Keratinocyte (primary cell): Measurements from ENCODE around the gene PDGFB. TPM values are rescaled to one million over a fixed set of nuclear protein-coding genes. Genes with fewer than 3 reads are reported as not detected.

ENCODE experiments used
- DNase-seq: peaks from one replicate; pipeline ENCODE4 v3.0.0-alpha.2; 2011; ENCODE audit warnings: low read depth, missing footprints, low spot score
- FAIRE-seq: peaks from 2 replicates; lab custom pipeline; 2011; peaks lifted over from hg19 to GRCh38; lab: Jason Lieb, UNC
- H2AFZ ChIP-seq: 2 replicates; pipeline ENCODE4 v1.6.0; 2012; ENCODE audit warnings: low read length, control low read depth, inconsistent platforms; ENCODE audit not compliant: control insufficient read depth
- H3K27ac ChIP-seq: 2 replicates; pipeline ENCODE4 v1.5.1; 2011; ENCODE audit warnings: low read length; ENCODE audit not compliant: control insufficient read depth, insufficient read depth
- H3K27me3 ChIP-seq: 3 replicates; pipeline ENCODE4 v1.6.0; 2011; ENCODE audit warnings: low read length; ENCODE audit not compliant: control insufficient read depth, insufficient read depth; ENCODE audit errors: extremely low read depth
- H3K36me3 ChIP-seq, 2 experiments: 2 replicates in 1 of 2; 3 replicates in 1 of 2; pipeline ENCODE4 v1.5.1; 2011; ENCODE audit warnings: low read length in 2 of 2, mild to moderate bottlenecking in 1 of 2; ENCODE audit not compliant: control insufficient read depth in 2 of 2, insufficient read depth in 2 of 2; ENCODE audit errors: extremely low read depth in 1 of 2
- H3K4me1 ChIP-seq: 3 replicates; pipeline ENCODE4 v1.5.1; 2011; ENCODE audit warnings: low read length; ENCODE audit not compliant: control insufficient read depth, insufficient read depth; ENCODE audit errors: extremely low read depth
- H3K4me2 ChIP-seq: 3 replicates; pipeline ENCODE4 v1.6.0; 2011; ENCODE audit warnings: low read depth, low read length; ENCODE audit not compliant: control insufficient read depth, insufficient read depth; ENCODE audit errors: extremely low read depth
- H3K4me3 ChIP-seq, 3 experiments: fragments of 200-600 bp in 1 of 3; sonication (generic) in 1 of 3; 2 replicates in 2 of 3; 3 replicates in 1 of 3; pipeline ENCODE4 v1.5.1; 2011 to 2016; ENCODE audit warnings: low read length in 3 of 3, mild to moderate bottlenecking in 3 of 3, control low read depth in 2 of 3, inconsistent platforms in 1 of 3, low read depth in 1 of 3, mixed read lengths in 1 of 3, mixed run types in 1 of 3, moderate library complexity in 1 of 3; ENCODE audit not compliant: control insufficient read depth in 2 of 3, insufficient read depth in 2 of 3; ENCODE audit errors: extremely low read depth in 1 of 3
- H3K79me2 ChIP-seq: 2 replicates; pipeline ENCODE4 v1.6.0; 2012; ENCODE audit warnings: low read length; ENCODE audit not compliant: control insufficient read depth, insufficient read depth
- H3K9ac ChIP-seq: 3 replicates; pipeline ENCODE4 v1.6.0; 2011; ENCODE audit warnings: low read length; ENCODE audit not compliant: control insufficient read depth, insufficient read depth; ENCODE audit errors: extremely low read depth
- H3K9me1 ChIP-seq: 3 replicates; pipeline ENCODE4 v1.6.0; 2011; ENCODE audit warnings: low read length; ENCODE audit not compliant: control insufficient read depth, insufficient read depth; ENCODE audit errors: extremely low read depth
- H3K9me3 ChIP-seq: 2 replicates; pipeline ENCODE4 v1.5.1; 2012; ENCODE audit warnings: low read depth, low read length; ENCODE audit not compliant: control insufficient read depth
- H4K20me1 ChIP-seq: 3 replicates; pipeline ENCODE4 v1.6.0; 2011; ENCODE audit warnings: low read length; ENCODE audit not compliant: control insufficient read depth, insufficient read depth; ENCODE audit errors: extremely low read depth
- EZH2 ChIP-seq: IDR thresholded peaks from one replicate; pipeline ENCODE4 v1.6.1; 2012; ENCODE audit warnings: inconsistent platforms, mild to moderate bottlenecking, low read length, moderate library complexity
- dilution Hi-C: fragments of 300-500 bp; cut with MboI; formaldehyde crosslinking; loops from one replicate; pipeline ENCODE4 v1.7.0; 2020; ENCODE audit warnings: low sequenced_read_pairs; ENCODE audit not compliant: extremely low pct_ligation_motif_present
- polyA plus RNA-seq, 5 experiments: library from polyadenylated mRNA; depleted of rRNA in 3 of 5; stranded (reverse) in 3 of 5; stranded (forward) in 1 of 5; unstranded in 1 of 5; fragments of >200 nt; gene quantifications; 1 replicate in 1 of 5; 2 replicates in 3 of 5; 3 replicates in 1 of 5; pipeline versions ENCODE4 v1.2.1 to v1.2.3, GENCODE V29; 2011 to 2012; ENCODE audit warnings: missing spikeins in 2 of 5, low read depth in 1 of 5, low replicate concordance in 1 of 5
- TF ChIP-seq, protein P1 (sequence below), 3 experiments: IDR thresholded peaks in 1 of 3; conservative IDR thresholded peaks in 1 of 3; optimal IDR thresholded peaks in 1 of 3; 2 replicates in 2 of 3; 3 replicates in 1 of 3; pipeline versions ENCODE3 to v1.5.1; 2011; ENCODE audit warnings: low read length in 3 of 3, mild to moderate bottlenecking in 3 of 3, moderate library complexity in 2 of 3, control low read depth in 1 of 3, inconsistent platforms in 1 of 3; ENCODE audit not compliant: insufficient read depth in 2 of 3; ENCODE audit errors: extremely low read depth in 1 of 3

PDGFB gene
- polyA plus RNA-seq, 1 donor (not counting 4 experiments of a cell fraction or from before 2014, with no cell fraction given), result 6.0 TPM

DNA sequence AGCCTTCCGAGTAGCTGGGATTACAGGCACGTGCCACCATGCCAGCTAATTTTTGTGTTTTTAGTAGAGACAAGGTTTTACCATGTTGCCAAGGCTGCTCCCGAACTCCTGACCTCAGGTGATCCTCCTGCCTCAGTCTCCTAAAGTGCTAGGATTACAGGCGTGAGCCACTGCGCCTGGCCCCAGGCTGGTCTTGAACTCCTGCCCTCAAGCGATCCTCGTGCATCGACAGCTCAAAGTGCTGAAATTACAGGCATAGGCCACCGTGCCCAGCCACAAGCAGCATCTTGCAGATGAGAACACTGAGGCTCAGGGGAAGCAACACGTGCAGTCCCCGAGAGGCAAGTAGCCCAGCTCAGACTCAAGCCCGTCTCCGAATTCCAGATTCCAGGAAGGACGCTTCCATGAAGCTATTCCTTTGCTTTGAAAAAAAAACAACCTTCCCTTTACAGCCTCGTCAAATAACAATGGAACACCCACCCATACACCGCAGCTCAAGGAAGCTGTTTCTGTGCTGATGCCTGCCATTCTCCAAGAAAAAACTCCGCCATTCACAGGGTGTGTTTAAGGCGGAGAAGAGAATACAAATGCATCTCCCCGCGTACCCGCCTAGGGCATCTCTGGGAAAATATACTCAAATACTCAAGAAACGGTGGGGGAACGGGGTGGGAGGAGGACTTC, 34.5 kb upstream of the PDGFB start:
- FAIRE-seq (no peak), DNase-seq (no peak)
- TF ChIP-seq EZH2, result no peak
- TF ChIP-seq, protein P1, sequence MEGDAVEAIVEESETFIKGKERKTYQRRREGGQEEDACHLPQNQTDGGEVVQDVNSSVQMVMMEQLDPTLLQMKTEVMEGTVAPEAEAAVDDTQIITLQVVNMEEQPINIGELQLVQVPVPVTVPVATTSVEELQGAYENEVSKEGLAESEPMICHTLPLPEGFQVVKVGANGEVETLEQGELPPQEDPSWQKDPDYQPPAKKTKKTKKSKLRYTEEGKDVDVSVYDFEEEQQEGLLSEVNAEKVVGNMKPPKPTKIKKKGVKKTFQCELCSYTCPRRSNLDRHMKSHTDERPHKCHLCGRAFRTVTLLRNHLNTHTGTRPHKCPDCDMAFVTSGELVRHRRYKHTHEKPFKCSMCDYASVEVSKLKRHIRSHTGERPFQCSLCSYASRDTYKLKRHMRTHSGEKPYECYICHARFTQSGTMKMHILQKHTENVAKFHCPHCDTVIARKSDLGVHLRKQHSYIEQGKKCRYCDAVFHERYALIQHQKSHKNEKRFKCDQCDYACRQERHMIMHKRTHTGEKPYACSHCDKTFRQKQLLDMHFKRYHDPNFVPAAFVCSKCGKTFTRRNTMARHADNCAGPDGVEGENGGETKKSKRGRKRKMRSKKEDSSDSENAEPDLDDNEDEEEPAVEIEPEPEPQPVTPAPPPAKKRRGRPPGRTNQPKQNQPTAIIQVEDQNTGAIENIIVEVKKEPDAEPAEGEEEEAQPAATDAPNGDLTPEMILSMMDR (optimal IDR thresholded peaks at IDR 0.05 in 1 of 3, IDR thresholded peaks at IDR 0.05 in 1 of 3, conservative IDR thresholded peaks at IDR 0.05 in 1 of 3; ENCODE audit: extremely low read depth in 1 of 3, insufficient read depth in 2 of 3, low read length in 3 of 3), result no peak

DNA sequence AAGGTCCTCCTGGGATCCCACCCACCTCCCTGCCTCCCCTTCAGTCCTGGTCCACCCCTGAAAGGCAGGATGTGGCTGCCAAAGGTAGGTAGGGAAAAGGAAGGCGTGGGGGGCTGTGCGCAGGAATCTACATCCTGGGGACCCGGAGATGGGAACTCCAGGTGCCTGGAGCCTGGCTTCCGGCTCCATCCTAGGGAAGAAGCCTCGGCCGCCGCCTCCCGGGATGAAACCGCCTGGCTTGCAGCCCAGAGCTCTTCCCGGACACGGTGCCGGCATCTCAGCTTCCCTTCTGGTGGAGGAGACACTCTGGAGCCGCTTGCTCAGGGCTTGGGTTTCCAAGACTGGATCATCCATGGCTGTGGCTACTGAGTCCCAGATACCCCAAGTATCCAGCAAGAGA, 33.3 kb upstream of the PDGFB start:
- H3K79me2 ChIP-seq, result no peaks in the 10 kb centered on the region
- H2AFZ ChIP-seq, result no peak overlapping the region
- dilution Hi-C loops, result no loop called here
- H4K20me1 ChIP-seq, result no peaks in the 10 kb centered on the region
- no peaks in the 10 kb centered on the region for H3K27me3 ChIP-seq
- H3K9ac ChIP-seq, result no peak overlapping the region
- no peaks in the 10 kb centered on the region for H3K36me3 ChIP-seq
- no peaks in the 10 kb centered on the region for H3K9me1 ChIP-seq
- no peaks in the 10 kb centered on the region for H3K9me3 ChIP-seq
- H3K4me2 ChIP-seq, result no peak overlapping the region
- H3K4me3 ChIP-seq, result no peak overlapping the region
- peaks cover 6% of the 10 kb centered on the region for H3K4me1 ChIP-seq
- no peak for TF ChIP-seq EZH2
- TF ChIP-seq, protein P1 (optimal IDR thresholded peaks at IDR 0.05 in 1 of 3, IDR thresholded peaks at IDR 0.05 in 1 of 3, conservative IDR thresholded peaks at IDR 0.05 in 1 of 3; ENCODE audit: extremely low read depth in 1 of 3, insufficient read depth in 2 of 3, low read length in 3 of 3), result no peak
- DNase-seq (no peak), FAIRE-seq (no peak)
- H3K27ac ChIP-seq, result no peak overlapping the region

More for the DNA sequence above, 34.5 kb upstream of the PDGFB start:
- Histone ChIP-seq H3K9me3 (no peaks in the 10 kb centered on the region), H4K20me1 (no peaks in the 10 kb centered on the region), H2AFZ (no peak overlapping the region), H3K4me1 (peaks cover 19% of the 10 kb centered on the region), H3K27ac (no peak overlapping the region), H3K9me1 (no peaks in the 10 kb centered on the region), H3K9ac (no peak overlapping the region), H3K36me3 (no peaks in the 10 kb centered on the region), H3K4me3 (no peak overlapping the region), H3K79me2 (no peaks in the 10 kb centered on the region), H3K4me2 (no peak overlapping the region), H3K27me3 (no peaks in the 10 kb centered on the region)
- dilution Hi-C loops, result no loop called here
